GM19240 (cell line): ENCODE measurements around the gene LZTFL1.

Experiments used
- DNase-seq: peaks from one replicate; pipeline ENCODE4 v3.0.0; 2011; ENCODE audit warnings: low spot score; ENCODE audit not compliant: insufficient read length

Gene LZTFL1

GRCh38 chr3:45786801-45787495 lies 55.0 kb downstream of the LZTFL1 start:
- DNase-seq = no peak

GRCh38 chr3:45785605-45786150 lies 56.2 kb downstream of the LZTFL1 start:
- no peak for DNase-seq

- no peak for DNase-seq
These were observed 58.3 kb downstream of the LZTFL1 start for GRCh38 chr3:45783667-45784066.

- DNase-seq = no peak
These were observed 59.5 kb downstream of the LZTFL1 start for GRCh38 chr3:45782381-45782780.

GRCh38 chr3:45781841-45782240 lies 60.1 kb downstream of the LZTFL1 start:
- no peak for DNase-seq

- no peak for DNase-seq
These were observed 60.6 kb downstream of the LZTFL1 start for GRCh38 chr3:45781271-45781670.

GRCh38 chr3:45779746-45780735 lies 61.9 kb downstream of the LZTFL1 start:
- no peak for DNase-seq

GRCh38 chr3:45778761-45779201 lies 63.1 kb downstream of the LZTFL1 start:
- no peak for DNase-seq

GRCh38 chr3:45777746-45778386 lies 64.1 kb downstream of the LZTFL1 start:
- DNase-seq = no peak

- DNase-seq = no peak
These were observed 64.7 kb downstream of the LZTFL1 start for GRCh38 chr3:45777111-45777745.

GRCh38 chr3:45776611-45777010 lies 65.3 kb downstream of the LZTFL1 start:
- DNase-seq = no peak

GRCh38 chr3:45776301-45776595 lies 65.7 kb downstream of the LZTFL1 start:
- no peak for DNase-seq

- no peak for DNase-seq
These were observed 66.2 kb downstream of the LZTFL1 start for GRCh38 chr3:45775571-45776300.

- DNase-seq = no peak
These were observed 67.1 kb downstream of the LZTFL1 start for GRCh38 chr3:45774581-45775521.

- no peak for DNase-seq
These were observed 68.0 kb downstream of the LZTFL1 start for GRCh38 chr3:45773714-45774449.
